ENCODE results near the gene ZNF516.

The ZNF516 gene

DNA sequence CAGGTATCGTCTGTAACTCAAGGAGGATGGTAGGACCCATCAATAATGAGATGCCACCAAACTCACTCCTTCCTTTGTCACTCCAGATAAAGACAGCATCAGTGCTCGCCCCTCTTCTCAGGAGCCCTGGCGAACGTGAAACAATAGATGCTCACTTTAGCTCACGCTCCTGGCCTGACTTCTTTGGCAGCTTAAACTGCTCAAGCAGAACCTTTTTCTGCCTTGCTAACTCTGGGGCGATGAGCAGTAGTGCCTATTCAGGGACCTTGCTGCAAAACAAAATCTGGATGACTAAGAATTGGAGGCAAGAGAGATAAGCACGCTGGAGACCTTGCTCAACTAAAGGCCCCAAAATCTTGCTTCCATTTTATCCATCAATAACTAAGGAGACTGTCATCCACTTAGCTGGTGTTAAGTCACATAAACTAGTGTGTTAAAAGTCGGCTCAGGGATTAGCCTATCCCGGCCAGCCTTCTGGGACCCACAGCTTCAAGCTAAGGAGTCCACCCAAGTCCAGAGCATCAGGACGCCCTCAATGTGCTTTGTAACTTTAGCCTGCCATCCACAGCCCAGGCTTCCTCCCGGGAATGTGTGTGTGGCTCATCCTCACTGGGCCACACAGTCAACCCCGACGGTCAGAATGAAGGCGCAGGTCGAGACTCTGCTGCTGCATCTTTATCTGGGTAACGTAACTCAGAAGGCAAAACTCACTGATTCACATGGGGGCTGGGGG is 38.9 kb downstream of the ZNF516 start:
- no peak for DNase-seq (ENCODE audit: insufficient read length, low spot score)
- no peak for TF ChIP-seq POLR2A (IDR thresholded peaks at IDR 0.05; ENCODE audit: low read depth, low read length)
- FAIRE-seq: no peak

DNA sequence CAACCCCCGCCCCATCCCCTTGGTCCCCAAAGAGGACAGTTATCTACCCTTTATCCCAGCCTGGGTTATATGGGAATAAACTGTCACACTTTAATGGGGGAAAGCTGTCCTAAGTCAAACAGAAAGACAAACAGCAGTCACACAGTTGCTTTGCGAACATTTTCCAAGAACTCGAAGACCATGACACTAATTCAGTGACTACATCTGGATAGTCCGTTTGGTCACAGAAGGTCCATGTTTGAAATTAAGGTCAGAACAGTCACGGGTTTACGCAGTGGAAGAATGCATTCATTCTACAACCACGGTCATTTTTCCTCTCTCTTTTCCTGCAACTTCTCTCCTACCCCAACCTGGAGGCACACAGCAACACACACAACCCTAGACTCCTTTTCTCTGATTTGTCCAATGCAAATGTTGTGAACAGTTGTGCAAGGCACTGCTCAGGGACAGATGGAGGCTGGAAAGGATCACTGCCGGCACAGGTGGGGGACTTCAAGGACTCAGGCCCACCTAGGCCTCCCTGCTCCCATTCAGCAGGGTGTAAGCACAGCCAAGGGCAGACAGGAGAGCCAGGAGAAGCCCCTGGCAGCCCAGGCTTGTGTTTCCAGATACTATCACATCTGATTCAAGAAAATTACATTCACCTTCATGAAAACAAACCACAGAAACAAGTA is 39.9 kb downstream of the ZNF516 start:
- FAIRE-seq (no peak), DNase-seq (ENCODE audit: insufficient read length, low spot score) (no peak)
- no peak for TF ChIP-seq POLR2A (IDR thresholded peaks at IDR 0.05; ENCODE audit: low read depth, low read length)

GRCh38 chr18:76454418-76454817 is 40.6 kb downstream of the ZNF516 start:
- no peak for FAIRE-seq
- TF ChIP-seq POLR2A (IDR thresholded peaks at IDR 0.05; ENCODE audit: low read depth, low read length): no peak
- DNase-seq (ENCODE audit: insufficient read length, low spot score): no peak

GRCh38 chr18:76453932-76454331 is 41.1 kb downstream of the ZNF516 start:
- no peak for TF ChIP-seq POLR2A (IDR thresholded peaks at IDR 0.05; ENCODE audit: low read depth, low read length)
- no peak for DNase-seq (ENCODE audit: insufficient read length, low spot score)
- FAIRE-seq: no peak

DNA sequence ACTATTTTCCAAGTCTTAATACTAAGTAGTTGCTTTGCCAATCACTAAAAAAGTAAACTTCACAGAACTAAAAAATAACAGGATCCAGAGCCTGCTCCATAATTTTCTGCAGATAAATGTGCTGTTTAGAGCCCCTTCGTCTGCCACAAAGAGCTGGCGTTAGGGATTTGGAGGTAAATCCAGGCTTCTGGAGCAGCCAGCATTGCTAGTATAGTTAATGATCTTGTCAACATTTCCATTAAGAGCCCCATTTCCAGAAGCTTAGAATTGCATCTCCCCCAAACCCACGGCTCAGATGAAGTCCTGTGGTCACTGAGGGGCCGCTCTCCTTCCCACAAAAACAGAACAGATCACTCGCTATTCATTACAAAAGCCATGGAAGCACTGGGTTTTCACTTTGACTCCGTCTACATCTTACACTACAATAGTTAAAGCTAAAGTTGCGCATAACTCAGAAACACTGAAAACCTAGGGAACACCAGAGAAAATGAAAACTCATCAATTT is 41.9 kb downstream of the ZNF516 start:
- FAIRE-seq (no peak), DNase-seq (ENCODE audit: insufficient read length, low spot score) (no peak)
- TF ChIP-seq POLR2A (IDR thresholded peaks at IDR 0.05; ENCODE audit: low read depth, low read length): no peak

DNA sequence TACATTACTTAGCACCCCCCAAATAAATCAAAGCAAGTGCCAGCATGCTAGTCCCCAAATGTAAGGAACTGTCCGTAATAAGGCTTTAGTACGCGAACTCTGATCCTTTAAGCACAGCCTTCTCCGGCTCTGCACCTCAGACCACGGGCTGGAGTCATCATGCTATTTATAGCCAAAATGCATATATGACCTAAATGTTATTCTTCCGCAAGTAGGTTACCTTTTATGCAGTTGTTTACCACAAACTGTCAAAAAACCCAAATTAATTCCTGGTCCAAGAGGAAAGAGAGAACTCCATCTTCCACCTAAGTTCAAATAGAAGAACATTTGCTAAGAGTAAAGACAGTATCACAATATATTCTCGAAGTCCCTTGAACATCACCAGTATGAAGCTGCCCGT is 42.7 kb downstream of the ZNF516 start:
- no peak for FAIRE-seq
- no peak for DNase-seq (ENCODE audit: insufficient read length, low spot score)
- no peak for TF ChIP-seq POLR2A (IDR thresholded peaks at IDR 0.05; ENCODE audit: low read depth, low read length)

GRCh38 chr18:76451396-76452331 is 43.4 kb downstream of the ZNF516 start:
- DNase-seq (ENCODE audit: insufficient read length, low spot score) (no peak), FAIRE-seq (no peak)
- TF ChIP-seq POLR2A (IDR thresholded peaks at IDR 0.05; ENCODE audit: low read depth, low read length): no peak

- no peak for DNase-seq (ENCODE audit: insufficient read length, low spot score)
- no peak for FAIRE-seq
- no peak for TF ChIP-seq POLR2A (IDR thresholded peaks at IDR 0.05; ENCODE audit: low read depth, low read length)
Measured at GRCh38 chr18:76450452-76451395, 44.3 kb downstream of the ZNF516 start.

DNA sequence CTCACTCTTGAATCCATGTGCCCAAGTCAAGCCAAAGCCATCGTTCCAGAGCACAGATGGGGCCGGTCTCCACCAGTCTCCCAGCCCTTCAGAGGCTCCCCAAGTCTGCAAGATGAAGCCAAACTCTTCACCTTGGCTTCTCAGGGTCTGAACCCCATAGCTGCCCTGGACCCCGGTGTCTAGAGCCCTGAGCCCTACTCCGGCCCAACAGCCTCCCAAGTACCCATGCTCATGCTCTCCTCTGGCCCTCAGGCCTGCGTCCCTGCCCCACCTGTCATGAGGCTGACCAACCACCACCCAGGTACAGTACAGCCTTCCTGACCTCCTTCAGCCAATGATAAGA is 46.0 kb downstream of the ZNF516 start:
- DNase-seq (ENCODE audit: insufficient read length, low spot score) (no peak), FAIRE-seq (no peak)
- TF ChIP-seq POLR2A (IDR thresholded peaks at IDR 0.05; ENCODE audit: low read depth, low read length): no peak

- FAIRE-seq (no peak), DNase-seq (ENCODE audit: insufficient read length, low spot score) (no peak)
- TF ChIP-seq POLR2A (IDR thresholded peaks at IDR 0.05; ENCODE audit: low read depth, low read length): no peak
Measured at GRCh38 chr18:76448256-76449110, 46.6 kb downstream of the ZNF516 start.

- FAIRE-seq: no peak
- no peak for TF ChIP-seq POLR2A (IDR thresholded peaks at IDR 0.05; ENCODE audit: low read depth, low read length)
- DNase-seq (ENCODE audit: insufficient read length, low spot score): no peak
Measured at GRCh38 chr18:76447258-76447890, 47.7 kb downstream of the ZNF516 start.

Data from H54 (cell line).